Measurements from ENCODE around the gene TEKT4.
"Not testable (repeated sequence)": the region's sequence is repeated elsewhere in the genome, so short reads cannot be mapped to it uniquely, and the experiment has no call there.

Gene TEKT4

GRCh38 chr2:94876523-94876863, 5.3 kb downstream of the TEKT4 start:
- no peak for DNase-seq

GRCh38 chr2:94877129-94877528, 5.9 kb downstream of the TEKT4 start:
- DNase-seq = no peak

- not testable (repeated sequence) for DNase-seq
Observed at GRCh38 chr2:94878575-94878974, 7.3 kb downstream of the TEKT4 start.

GRCh38 chr2:94879314-94879981, 8.2 kb downstream of the TEKT4 start:
- DNase-seq = no peak

GRCh38 chr2:94879982-94880377, 8.8 kb downstream of the TEKT4 start:
- no peak for DNase-seq

GRCh38 chr2:94880507-94880906, 9.3 kb downstream of the TEKT4 start:
- no peak for DNase-seq

GRCh38 chr2:94881070-94881469, 9.8 kb downstream of the TEKT4 start:
- no peak for DNase-seq

- DNase-seq = no peak
Observed at GRCh38 chr2:94890234-94890633, 19.0 kb downstream of the TEKT4 start.

GRCh38 chr2:94895273-94895672, 24.0 kb downstream of the TEKT4 start:
- not testable (repeated sequence) for DNase-seq

GRCh38 chr2:94906976-94907375, 35.7 kb downstream of the TEKT4 start:
- DNase-seq = not testable (repeated sequence)

GRCh38 chr2:94923196-94923595, 52.0 kb downstream of the TEKT4 start:
- DNase-seq = no peak

- DNase-seq = not testable (repeated sequence)
Observed at GRCh38 chr2:94924999-94925398, 53.8 kb downstream of the TEKT4 start.
